GM12873 (cell line): ENCODE measurements around the gene RASSF8.

ENCODE experiments used
- CTCF ChIP-seq: IDR thresholded peaks from 2 replicates; pipeline ENCODE4 v1.5.1; 2012; ENCODE audit warnings: low read depth, mild to moderate bottlenecking, moderate library complexity, low read length, control low read depth; ENCODE audit not compliant: insufficient read depth; ENCODE audit errors: missing control alignments

Gene RASSF8

GRCh38 chr12:26097046-26097878 lies 138.8 kb downstream of the RASSF8 start:
- peak; percentile 87 for TF ChIP-seq CTCF

- no peak for TF ChIP-seq CTCF
Observed at GRCh38 chr12:26100666-26101349, 142.3 kb downstream of the RASSF8 start.

GRCh38 chr12:26101350-26101734 lies 142.9 kb downstream of the RASSF8 start:
- TF ChIP-seq CTCF = no peak

GRCh38 chr12:26101763-26102162 lies 143.3 kb downstream of the RASSF8 start:
- no peak for TF ChIP-seq CTCF

- TF ChIP-seq CTCF = no peak
Observed at GRCh38 chr12:26102953-26103352, 144.5 kb downstream of the RASSF8 start.

GRCh38 chr12:26106347-26106746 lies 147.9 kb downstream of the RASSF8 start:
- TF ChIP-seq CTCF = no peak

- TF ChIP-seq CTCF = no peak
Observed at GRCh38 chr12:26108915-26109314, 150.4 kb downstream of the RASSF8 start.
